Choroid plexus epithelial cell (primary cell): ENCODE measurements around the gene PADI3.

Source experiments
- DNase-seq: peaks from one replicate; pipeline ENCODE4 v3.0.0-alpha.2; 2010; ENCODE audit warnings: low read depth
- H3K4me3 ChIP-seq: 2 replicates; pipeline ENCODE4 v1.5.1; 2011; ENCODE audit warnings: low read depth, mild to moderate bottlenecking, control low read depth, low read length, moderate library complexity
- TF ChIP-seq, protein P1 (sequence below): conservative IDR thresholded peaks from 2 replicates; pipeline ENCODE4 v1.5.1; 2011; ENCODE audit warnings: low read depth, mild to moderate bottlenecking, control low read depth, inconsistent platforms, low read length, moderate library complexity

PADI3 gene

DNA sequence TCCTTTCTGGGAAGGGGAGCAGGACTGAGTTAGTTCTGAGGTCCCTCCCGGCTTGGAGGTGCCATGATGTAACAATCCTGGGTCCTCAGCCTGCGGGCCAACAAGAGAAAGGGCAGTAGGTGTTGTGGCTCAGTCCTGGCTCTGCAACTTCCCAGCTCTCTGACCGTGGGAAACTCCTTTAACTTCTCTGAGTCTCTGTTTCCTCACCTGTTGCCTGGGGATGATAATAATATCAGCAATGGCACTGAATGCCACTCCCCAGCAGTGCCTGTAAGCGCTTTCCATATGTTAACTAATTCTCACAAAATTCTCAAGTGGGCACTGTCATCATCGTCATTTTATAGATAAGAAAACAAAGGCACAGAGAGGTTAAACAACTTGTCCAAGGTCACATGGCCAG, 2.3 kb downstream of the PADI3 start:
- no peak overlapping the region for H3K4me3 ChIP-seq
- DNase-seq, result no peak
- TF ChIP-seq, protein P1, sequence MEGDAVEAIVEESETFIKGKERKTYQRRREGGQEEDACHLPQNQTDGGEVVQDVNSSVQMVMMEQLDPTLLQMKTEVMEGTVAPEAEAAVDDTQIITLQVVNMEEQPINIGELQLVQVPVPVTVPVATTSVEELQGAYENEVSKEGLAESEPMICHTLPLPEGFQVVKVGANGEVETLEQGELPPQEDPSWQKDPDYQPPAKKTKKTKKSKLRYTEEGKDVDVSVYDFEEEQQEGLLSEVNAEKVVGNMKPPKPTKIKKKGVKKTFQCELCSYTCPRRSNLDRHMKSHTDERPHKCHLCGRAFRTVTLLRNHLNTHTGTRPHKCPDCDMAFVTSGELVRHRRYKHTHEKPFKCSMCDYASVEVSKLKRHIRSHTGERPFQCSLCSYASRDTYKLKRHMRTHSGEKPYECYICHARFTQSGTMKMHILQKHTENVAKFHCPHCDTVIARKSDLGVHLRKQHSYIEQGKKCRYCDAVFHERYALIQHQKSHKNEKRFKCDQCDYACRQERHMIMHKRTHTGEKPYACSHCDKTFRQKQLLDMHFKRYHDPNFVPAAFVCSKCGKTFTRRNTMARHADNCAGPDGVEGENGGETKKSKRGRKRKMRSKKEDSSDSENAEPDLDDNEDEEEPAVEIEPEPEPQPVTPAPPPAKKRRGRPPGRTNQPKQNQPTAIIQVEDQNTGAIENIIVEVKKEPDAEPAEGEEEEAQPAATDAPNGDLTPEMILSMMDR, result no peak

DNA sequence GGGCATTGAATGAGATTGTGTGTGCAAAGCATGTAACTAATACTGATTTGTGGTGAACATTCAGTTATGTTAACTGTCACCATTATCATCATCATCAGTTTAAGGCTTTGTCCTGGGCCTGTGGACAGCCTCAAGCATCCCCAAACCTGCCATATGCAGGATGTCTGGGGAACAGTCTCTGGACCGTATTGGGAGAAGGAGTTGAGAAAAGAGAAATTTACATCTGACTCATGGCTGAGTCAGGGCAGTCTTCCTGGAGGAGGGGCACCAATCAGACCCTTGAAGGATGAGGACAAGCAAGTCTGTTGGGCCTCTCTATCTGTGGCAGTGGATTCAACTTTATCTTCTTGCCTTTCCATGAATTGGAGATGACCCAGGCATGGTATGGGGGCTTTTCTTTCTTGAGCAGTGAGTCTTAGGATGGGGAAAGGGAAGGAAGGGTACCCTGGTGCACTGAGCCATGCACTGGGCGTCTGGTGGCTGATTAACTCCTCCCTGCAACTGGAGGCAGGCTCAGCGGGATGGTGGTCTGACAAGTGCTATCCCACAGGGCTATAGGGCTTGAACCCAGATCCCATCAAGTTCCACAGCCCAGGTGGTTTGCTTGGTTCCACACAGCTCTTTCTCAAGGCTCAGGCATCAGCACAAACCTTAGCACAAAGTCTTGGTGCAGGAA, 2.9 kb downstream of the PADI3 start:
- H3K4me3 ChIP-seq, result no peak overlapping the region
- TF ChIP-seq, protein P1, result no peak
- DNase-seq, result no peak

DNA sequence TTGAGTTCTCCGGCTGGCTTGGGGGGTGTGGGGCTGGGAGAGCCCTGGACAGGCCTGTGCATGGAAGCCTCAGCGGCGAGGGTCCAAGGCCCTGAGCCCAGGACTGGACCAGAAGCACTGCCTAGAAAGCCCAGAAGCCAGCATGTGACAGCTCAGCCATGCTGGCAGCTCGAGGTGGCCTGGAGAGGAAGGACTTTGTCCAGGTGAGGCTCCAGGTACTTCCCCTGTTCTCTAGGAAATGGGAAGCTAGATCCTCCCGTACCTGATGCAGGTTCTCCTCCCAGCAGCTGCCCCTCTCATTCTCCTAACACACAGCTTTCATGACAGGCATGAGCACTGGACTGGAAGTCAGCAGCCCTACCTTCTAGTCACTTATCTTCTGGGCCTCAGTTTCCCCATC, 6.4 kb downstream of the PADI3 start:
- no peak overlapping the region for H3K4me3 ChIP-seq
- no peak for DNase-seq
- TF ChIP-seq, protein P1, result no peak

DNA sequence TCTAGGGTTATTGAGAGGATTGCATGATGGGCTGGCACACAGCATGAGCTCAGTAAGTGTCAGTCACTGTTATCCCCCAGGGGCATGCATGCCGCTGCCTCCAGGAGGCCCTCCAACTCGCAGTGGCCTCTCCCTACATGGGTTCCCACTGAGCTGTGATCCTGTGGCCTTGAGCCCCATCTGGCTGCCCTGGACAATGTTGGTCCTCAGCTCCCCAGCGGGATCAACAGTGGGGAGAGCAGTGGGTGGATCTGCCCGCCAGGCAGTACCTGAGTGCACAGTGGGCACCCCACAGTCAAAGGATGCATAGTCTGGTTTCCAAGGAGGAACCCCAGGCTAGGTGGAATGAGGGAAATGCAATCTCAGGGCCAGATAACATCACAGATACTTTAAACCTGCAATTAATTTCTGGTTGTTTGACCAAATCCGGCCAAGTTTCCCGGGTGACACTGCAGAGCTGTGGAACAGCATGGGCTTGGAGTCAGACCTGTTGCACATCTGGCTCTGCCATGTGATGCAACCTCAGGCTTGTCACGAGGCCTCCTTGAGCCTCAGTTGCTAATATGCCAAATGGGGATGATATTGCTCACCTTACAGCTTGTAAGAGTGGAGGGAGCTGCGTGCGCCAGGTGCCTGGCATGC, 9.3 kb downstream of the PADI3 start:
- peak; percentile 31 for DNase-seq
- no peak overlapping the region for H3K4me3 ChIP-seq
- TF ChIP-seq, protein P1, result no peak

DNA sequence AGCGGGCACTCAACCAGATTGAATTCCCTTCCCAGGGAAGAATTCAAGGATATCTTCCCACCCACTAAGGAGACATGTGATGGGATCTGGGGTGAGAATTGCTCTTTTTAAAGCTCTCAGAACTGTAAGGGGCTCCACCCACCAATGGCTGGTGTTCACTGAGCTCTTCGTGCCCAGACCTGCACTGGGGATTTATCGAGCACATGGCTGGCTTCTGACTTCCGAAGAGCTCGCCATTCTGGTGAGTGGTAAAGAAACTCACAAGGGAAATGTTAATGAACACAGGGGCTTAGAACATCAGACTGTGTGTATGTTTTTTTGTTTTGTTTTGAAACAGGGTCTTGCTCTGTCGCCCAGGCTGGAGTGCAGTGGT, 9.8 kb downstream of the PADI3 start:
- TF ChIP-seq, protein P1, result no peak

DNA sequence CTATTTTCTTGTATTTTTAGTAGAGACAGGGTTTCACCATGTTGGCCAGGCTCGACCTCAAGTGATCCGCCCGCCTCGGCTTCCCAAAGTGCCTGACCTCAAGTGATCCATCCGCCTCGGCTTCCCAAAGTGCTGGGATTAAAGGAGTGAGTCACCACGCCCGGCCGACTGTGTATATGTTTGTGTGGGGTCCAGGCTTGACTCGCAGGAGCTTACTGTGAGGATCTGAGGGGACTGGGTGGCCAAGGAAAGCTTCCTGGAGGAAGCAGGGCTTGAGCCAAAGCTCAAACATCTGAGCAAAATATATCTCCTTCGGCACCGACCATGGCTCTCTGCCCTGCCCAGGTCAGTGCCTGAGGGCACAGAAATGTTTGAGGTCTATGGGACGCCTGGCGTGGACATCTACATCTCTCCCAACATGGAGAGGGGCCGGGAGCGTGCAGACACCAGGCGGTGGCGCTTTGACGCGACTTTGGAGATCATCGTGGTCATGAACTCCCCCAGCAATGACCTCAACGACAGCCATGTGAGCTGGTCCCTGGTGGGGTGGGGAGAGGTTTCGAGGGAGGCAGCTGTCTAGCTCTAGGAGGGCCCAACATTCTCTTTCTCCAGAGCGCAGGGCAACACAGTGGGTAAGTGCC, 10.5 kb downstream of the PADI3 start:
- H3K4me3 ChIP-seq, result no peak overlapping the region
- DNase-seq, result no peak
- TF ChIP-seq, protein P1, result no peak

More for the DNA sequence above, 9.8 kb downstream of the PADI3 start:
- H3K4me3 ChIP-seq, result no peak overlapping the region
- DNase-seq, result no peak
